C4-2B (cell line): ENCODE data around the gene C17orf113.

Experiments used
- ZFX ChIP-seq: fragments of 450-650 bp; IDR thresholded peaks from 2 replicates; pipeline ENCODE4 v1.6.1; 2017
- TF ChIP-seq, protein P1 (sequence below): fragments of 450-650 bp; conservative IDR thresholded peaks from 2 replicates; pipeline ENCODE4 v1.5.1; 2017; ENCODE audit warnings: mild to moderate bottlenecking

DNA sequence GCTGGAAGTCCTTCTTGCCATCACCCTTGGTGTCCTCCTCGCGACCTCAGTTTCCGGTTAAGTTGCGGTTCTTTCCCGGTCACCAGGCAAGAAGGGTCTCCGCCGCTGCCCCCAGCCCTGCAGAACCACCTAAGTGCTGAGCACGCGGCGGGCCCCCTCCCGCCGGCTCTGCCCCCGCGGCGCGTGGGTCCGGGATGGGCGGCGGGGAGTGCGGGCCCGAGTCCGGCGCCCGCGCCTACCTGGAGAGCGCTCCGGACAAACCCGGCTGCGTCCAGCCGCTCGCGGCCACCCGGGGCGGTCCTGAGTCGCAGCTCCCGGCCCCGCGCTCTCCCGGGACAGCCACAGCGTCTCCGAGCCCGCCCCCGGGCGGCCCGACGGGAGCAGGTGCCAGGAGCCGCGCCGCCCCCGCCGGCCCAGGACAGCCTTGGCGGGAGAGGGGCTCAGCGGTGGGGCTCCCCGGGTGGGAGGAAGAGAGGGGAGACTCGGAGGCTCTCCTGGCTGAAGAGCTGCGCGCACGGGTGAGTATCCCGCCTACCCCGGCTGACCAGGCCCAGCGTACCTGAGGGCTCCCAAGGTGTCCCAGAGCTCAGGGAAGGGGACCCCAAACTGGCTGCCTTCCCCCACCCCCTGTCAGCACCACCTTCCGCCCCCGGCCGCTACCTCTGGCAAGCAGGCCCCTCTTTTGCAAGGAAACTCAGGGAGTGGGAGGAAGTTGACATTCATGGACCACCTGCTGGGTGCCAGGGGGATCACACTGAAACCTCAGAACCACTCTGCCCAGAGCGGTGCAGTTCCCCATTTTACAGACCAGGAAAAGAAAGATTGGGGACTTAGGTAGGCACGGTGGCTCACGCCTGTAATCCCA, 22.2 kb upstream of the C17orf113 start:
- TF ChIP-seq, protein P1, sequence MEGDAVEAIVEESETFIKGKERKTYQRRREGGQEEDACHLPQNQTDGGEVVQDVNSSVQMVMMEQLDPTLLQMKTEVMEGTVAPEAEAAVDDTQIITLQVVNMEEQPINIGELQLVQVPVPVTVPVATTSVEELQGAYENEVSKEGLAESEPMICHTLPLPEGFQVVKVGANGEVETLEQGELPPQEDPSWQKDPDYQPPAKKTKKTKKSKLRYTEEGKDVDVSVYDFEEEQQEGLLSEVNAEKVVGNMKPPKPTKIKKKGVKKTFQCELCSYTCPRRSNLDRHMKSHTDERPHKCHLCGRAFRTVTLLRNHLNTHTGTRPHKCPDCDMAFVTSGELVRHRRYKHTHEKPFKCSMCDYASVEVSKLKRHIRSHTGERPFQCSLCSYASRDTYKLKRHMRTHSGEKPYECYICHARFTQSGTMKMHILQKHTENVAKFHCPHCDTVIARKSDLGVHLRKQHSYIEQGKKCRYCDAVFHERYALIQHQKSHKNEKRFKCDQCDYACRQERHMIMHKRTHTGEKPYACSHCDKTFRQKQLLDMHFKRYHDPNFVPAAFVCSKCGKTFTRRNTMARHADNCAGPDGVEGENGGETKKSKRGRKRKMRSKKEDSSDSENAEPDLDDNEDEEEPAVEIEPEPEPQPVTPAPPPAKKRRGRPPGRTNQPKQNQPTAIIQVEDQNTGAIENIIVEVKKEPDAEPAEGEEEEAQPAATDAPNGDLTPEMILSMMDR = no peak
- TF ChIP-seq ZFX = no peak
